ENCODE data around the gene MEIOC. TPM values are rescaled to one million over a fixed set of nuclear protein-coding genes. Genes with fewer than 3 reads are reported as not detected.
"Not testable (repeated sequence)": the region's sequence is repeated elsewhere in the genome, so short reads cannot be mapped to it uniquely, and the experiment has no call there.

MEIOC gene
- total RNA-seq, 4 donors from 2014 or later: 0.13 TPM; not detected in 3

GRCh38 chr17:44687756-44688155 lies 31.5 kb downstream of the MEIOC start:
- Histone ChIP-seq H3K4me1 (peaks cover 16 to 40% (median 27%) of the 10 kb centered on the region in 4 donors), H3K9me3 (no peaks in the 10 kb centered on the region), H3K4me3 (no peak overlapping the region), H3K27ac (replicated peaks in 1 of 4) (no peak overlapping the region), H3K36me3 (peaks cover 15 to 47% (median 20%) of the 10 kb centered on the region in 4 donors), H3K27me3 (no peaks in the 10 kb centered on the region)
- no peak for TF ChIP-seq POLR2A (IDR thresholded peaks at IDR 0.05; ENCODE audit: low read depth)
- no peak for TF ChIP-seq POLR2AphosphoS5 (IDR thresholded peaks at IDR 0.05)
- TF ChIP-seq CTCF (IDR thresholded peaks at IDR 0.05): no peak
- no peak for TF ChIP-seq EP300 (IDR thresholded peaks at IDR 0.05)
- intact Hi-C loops (cut with DNase I): no loop called here
- WGBS: 90% methylated on average over 1 of the region's 1 CpG
- DNase-seq (ENCODE audit: extremely low spot score): no peak

GRCh38 chr17:44688200-44688599 lies 31.9 kb downstream of the MEIOC start:
- Histone ChIP-seq H3K4me1 (peaks cover 16 to 40% (median 27%) of the 10 kb centered on the region in 4 donors), H3K4me3 (no peak overlapping the region), H3K36me3 (peaks cover 11 to 42% (median 16%) of the 10 kb centered on the region in 4 donors), H3K9me3 (no peaks in the 10 kb centered on the region), H3K27me3 (no peaks in the 10 kb centered on the region), H3K27ac (replicated peaks in 1 of 4) (peak overlapping the region in 3 of 4 donors; percentile 80 to 88 (median 86))
- WGBS: 83% methylated on average over 2 of the region's 2 CpGs
- TF ChIP-seq POLR2AphosphoS5 (IDR thresholded peaks at IDR 0.05) (no peak), CTCF (IDR thresholded peaks at IDR 0.05) (no peak)
- DNase-seq (ENCODE audit: extremely low spot score): no peak
- intact Hi-C loops (cut with DNase I): no loop called here

- Histone ChIP-seq H3K4me3 (peak overlapping the region; percentile 74 to 91 (median 78)), H3K27me3 (no peaks in the 10 kb centered on the region), H3K4me1 (peaks cover 16 to 40% (median 27%) of the 10 kb centered on the region in 4 donors), H3K36me3 (peaks cover 5 to 35% (median 9%) of the 10 kb centered on the region in 4 donors), H3K27ac (replicated peaks in 1 of 4) (peak overlapping the region; percentile 80 to 88 (median 87)), H3K9me3 (no peaks in the 10 kb centered on the region)
- intact Hi-C loops (cut with DNase I): no loop called here
- no peak for TF ChIP-seq EP300 (IDR thresholded peaks at IDR 0.05)
- no peak for TF ChIP-seq POLR2A (IDR thresholded peaks at IDR 0.05; ENCODE audit: low read depth)
- no peak for TF ChIP-seq POLR2AphosphoS5 (IDR thresholded peaks at IDR 0.05)
- TF ChIP-seq CTCF (IDR thresholded peaks at IDR 0.05): no peak
- DNase-seq (ENCODE audit: extremely low spot score): no peak
- 5% methylated on average over 12 of the region's 13 CpGs for WGBS
Observed at GRCh38 chr17:44688675-44689476, 32.6 kb downstream of the MEIOC start.

GRCh38 chr17:44689477-44690217 lies 33.4 kb downstream of the MEIOC start, which contains the start of gene CCDC43:
Gene CCDC43, minus strand, starts transcription at chr17:44689776. Its CDS starts 23 bp downstream, at chr17:44689753.
- WGBS: under 1% methylated on average over 27 of the region's 51 CpGs
- intact Hi-C loops (cut with DNase I): loop anchor here (10.0 kb wide), 1 partner anchor 55 kb away; no protein-coding TSS in a partner anchor

GRCh38 chr17:44690746-44691306 lies 34.6 kb downstream of the MEIOC start:
- H3K36me3 ChIP-seq: peaks cover 0 to 17% (median 2%) of the 10 kb centered on the region in 4 donors
- not testable (repeated sequence) for H3K27me3 ChIP-seq; H3K9me3 ChIP-seq; DNase-seq (ENCODE audit: extremely low spot score)
- H3K4me3 ChIP-seq: peak overlapping the region in 1 of 4 donors; percentile 75
- H3K4me1 ChIP-seq: peaks cover 16 to 35% (median 27%) of the 10 kb centered on the region in 4 donors
- peak overlapping the region; percentile 80 to 88 (median 87) for H3K27ac ChIP-seq (replicated peaks in 1 of 4)
- WGBS: 86% methylated on average over 21 of the region's 21 CpGs
- intact Hi-C loops (cut with DNase I): loop anchor here (10.0 kb wide), 1 partner anchor 56 kb away; no protein-coding TSS in a partner anchor

More at GRCh38 chr17:44689477-44690217, 33.4 kb downstream of the MEIOC start, which contains the start of gene CCDC43:
- Histone ChIP-seq H3K36me3 (peaks cover 0 to 28% (median 3%) of the 10 kb centered on the region in 4 donors), H3K27ac (replicated peaks in 1 of 4) (peak within 1 kb of the TSS; percentile 80 to 88 (median 87)), H3K4me1 (peaks cover 16 to 40% (median 27%) of the 10 kb centered on the region in 4 donors), H3K4me3 (peak within 1 kb of the TSS; percentile 74 to 91 (median 78)), H3K27me3 (no peaks in the 10 kb centered on the region), H3K9me3 (no peaks in the 10 kb centered on the region)
- TF ChIP-seq POLR2A (IDR thresholded peaks at IDR 0.05; ENCODE audit: low read depth): no peak
- TF ChIP-seq CTCF (IDR thresholded peaks at IDR 0.05): peak in 1 of 3 experiments; percentile 21
- TF ChIP-seq POLR2AphosphoS5 (IDR thresholded peaks at IDR 0.05): peak; percentile 87 to 93
- peak; percentile 94 for DNase-seq (ENCODE audit: extremely low spot score)

Data from esophagus muscularis mucosa (tissue), 4 donors.